GM19324 (cell line): ENCODE results near the gene PTPRB.

Experiments used
- ATAC-seq: cut with Tn5 transposase; IDR thresholded peaks from one replicate; pipeline ENCODE4 v1.9.1; 2021; ENCODE audit warnings: mild to moderate bottlenecking, moderate library complexity; ENCODE audit not compliant: unreplicated experiment, low FRiP score

Gene PTPRB

GRCh38 chr12:70644861-70645260, 7.6 kb upstream of the PTPRB start:
- no peak for ATAC-seq

- ATAC-seq: no peak
These were observed 6.7 kb upstream of the PTPRB start for GRCh38 chr12:70643939-70644338.

- no peak for ATAC-seq
These were observed 4.5 kb upstream of the PTPRB start for GRCh38 chr12:70641691-70642090.

GRCh38 chr12:70640901-70641300, 3.7 kb upstream of the PTPRB start:
- no peak for ATAC-seq

GRCh38 chr12:70639535-70639934, 2.3 kb upstream of the PTPRB start:
- no peak for ATAC-seq

GRCh38 chr12:70638639-70639360, 1.6 kb upstream of the PTPRB start:
- ATAC-seq: no peak

- no peak for ATAC-seq
These were observed 1.5 kb downstream of the PTPRB start for GRCh38 chr12:70635755-70636154.

GRCh38 chr12:70628701-70629480, 8.3 kb downstream of the PTPRB start:
- no peak for ATAC-seq

- ATAC-seq: no peak
These were observed 9.6 kb downstream of the PTPRB start for GRCh38 chr12:70627677-70628076.

- no peak for ATAC-seq
These were observed 11.0 kb downstream of the PTPRB start for GRCh38 chr12:70626180-70626579.

- no peak for ATAC-seq
These were observed 17.6 kb downstream of the PTPRB start for GRCh38 chr12:70619471-70620152.

GRCh38 chr12:70618371-70618770, 18.9 kb downstream of the PTPRB start:
- no peak for ATAC-seq

GRCh38 chr12:70617450-70617849, 19.8 kb downstream of the PTPRB start:
- ATAC-seq: no peak

GRCh38 chr12:70615174-70615866, 21.9 kb downstream of the PTPRB start:
- ATAC-seq: no peak

GRCh38 chr12:70609739-70610491, 27.3 kb downstream of the PTPRB start:
- ATAC-seq: no peak

GRCh38 chr12:70609203-70609602, 28.0 kb downstream of the PTPRB start:
- ATAC-seq: no peak

GRCh38 chr12:70608184-70608583, 29.0 kb downstream of the PTPRB start:
- no peak for ATAC-seq

- ATAC-seq: no peak
These were observed 30.1 kb downstream of the PTPRB start for GRCh38 chr12:70607107-70607506.

GRCh38 chr12:70605976-70606375, 31.3 kb downstream of the PTPRB start:
- no peak for ATAC-seq

GRCh38 chr12:70604662-70605061, 32.6 kb downstream of the PTPRB start:
- ATAC-seq: no peak
